ENCODE data around the gene PRAMEF27.
"Not testable (repeated sequence)": the region's sequence is repeated elsewhere in the genome, so short reads cannot be mapped to it uniquely, and the experiment has no call there.

Gene PRAMEF27

DNA sequence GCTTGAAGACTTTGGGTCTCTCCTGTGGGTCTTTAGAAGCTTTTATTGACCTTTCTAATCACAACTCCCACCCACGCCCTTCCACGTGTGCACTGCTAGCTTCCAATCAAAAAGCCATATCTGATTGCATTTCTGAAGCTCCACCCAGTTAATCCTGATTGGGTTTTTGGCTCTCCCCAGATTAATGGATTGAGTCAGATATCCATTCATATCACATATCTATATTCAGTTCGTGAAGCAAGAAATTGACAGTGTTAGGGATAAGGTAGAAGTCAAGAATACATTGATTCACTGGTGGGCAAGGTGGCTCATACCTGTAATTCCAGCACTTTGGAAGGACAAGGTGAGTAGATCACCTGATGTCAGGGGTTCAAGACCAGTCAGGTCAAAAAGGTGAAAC, at the start of gene PRAMEF27:
Gene PRAMEF27 (minus strand): TSS at position 101 of the 400 bp plus-strand sequence. CDS start 2,916 bp downstream, outside the sequence.
- not testable (repeated sequence) for DNase-seq

- not testable (repeated sequence) for DNase-seq
Observed at GRCh38 chr1:13070474-13070873, 14.1 kb upstream of the PRAMEF27 start, which contains the start of gene PRAMEF25. Gene PRAMEF25, plus strand, starts transcription at chr1:13070774. Its CDS starts 2,920 bp downstream, at chr1:13073694.

DNA sequence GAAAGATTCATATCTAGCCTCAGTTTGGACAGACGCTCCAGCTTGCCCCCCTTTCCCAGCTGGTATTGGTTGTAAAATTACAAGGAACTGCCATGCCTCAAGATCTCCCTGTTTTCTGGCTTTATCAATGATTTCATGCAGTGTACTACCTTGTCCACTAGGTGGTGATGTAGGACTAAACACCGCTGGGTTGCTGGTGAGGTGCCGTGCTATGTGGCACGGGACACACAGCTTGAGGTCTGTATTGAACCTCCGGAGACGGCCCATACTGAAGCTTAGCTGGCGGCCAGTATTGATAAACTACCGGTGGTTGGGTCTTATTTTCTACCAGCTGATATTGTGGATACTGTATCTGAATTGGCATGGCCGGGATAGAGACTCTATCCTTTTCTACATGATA, 36.5 kb downstream of the PRAMEF27 start:
- DNase-seq, result not testable (repeated sequence)

DNA sequence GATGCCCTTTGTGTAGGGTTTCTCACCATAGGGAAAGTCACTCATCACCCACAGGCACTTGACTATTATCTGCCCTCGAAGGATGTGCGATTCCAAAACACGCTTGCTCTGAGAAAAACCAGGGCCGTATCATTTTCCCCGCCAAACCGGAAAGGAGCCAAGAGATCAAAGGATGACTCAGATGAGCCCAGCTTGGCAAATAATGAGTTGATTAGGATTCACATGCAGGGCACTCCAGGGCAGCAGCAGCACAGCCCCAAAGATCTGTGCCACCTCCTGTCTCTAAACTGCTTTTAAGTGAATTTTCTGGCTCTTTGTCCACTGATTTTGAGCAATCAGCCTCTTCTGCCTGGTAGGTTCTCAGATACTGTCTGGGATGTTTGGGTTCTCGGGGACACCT, 44.4 kb downstream of the PRAMEF27 start:
- not testable (repeated sequence) for DNase-seq

- DNase-seq, result not testable (repeated sequence)
Observed at GRCh38 chr1:13009348-13009747, 47.0 kb downstream of the PRAMEF27 start.

DNA sequence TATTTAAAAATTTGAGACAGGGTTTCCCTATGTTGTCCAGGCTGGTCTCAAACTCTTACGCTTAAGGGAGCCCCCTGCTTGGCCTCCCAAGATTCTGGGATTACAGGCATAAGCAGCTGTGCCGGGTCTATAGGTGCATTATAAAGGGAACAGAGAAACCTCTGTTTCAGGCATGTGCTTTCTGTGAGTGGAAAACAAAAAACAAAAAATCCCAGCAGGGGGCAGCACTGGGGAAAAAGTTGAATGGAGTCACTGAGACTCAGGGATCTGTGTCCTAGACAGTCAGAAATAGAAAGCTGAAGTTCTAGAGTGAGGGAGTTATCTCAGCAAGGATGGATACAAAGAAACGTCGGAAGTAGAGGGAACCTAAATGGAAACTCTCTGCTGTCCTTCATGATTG, 50.6 kb downstream of the PRAMEF27 start:
- DNase-seq, result not testable (repeated sequence)

All from CD4-positive, alpha-beta T cell treated with Interleukin-15 for 1 hour (primary cell).